Activated CD8-positive, alpha-beta T cell treated with anti-CD3 and anti-CD28 coated beads for 36 hours (primary cell): ENCODE results near the gene WIPF1. TPM values are rescaled to one million over a fixed set of nuclear protein-coding genes. Genes with fewer than 3 reads are reported as not detected.

Experiments used
- ATAC-seq: fragments of 200-7000 bp; cut with Tn5 transposase; one replicate; pipeline ENCODE4 v1.10.0; 2021; ENCODE audit warnings: mild to moderate bottlenecking, moderate library complexity
- CTCF ChIA-PET: fragments of 350-600 bp; sonication (Branson Sonifier 250); formaldehyde crosslinking; loops from one replicate; lab custom pipeline; 2021; ENCODE audit warnings: antibody characterized with exemption; lab: Charles Lee
- POLR2A ChIA-PET: fragments of 350-600 bp; sonication (Branson Sonifier 250); formaldehyde crosslinking; loops from one replicate; lab custom pipeline; 2021; ENCODE audit warnings: antibody characterized with exemption; lab: Charles Lee
- DNase-seq: peaks from one replicate; pipeline ENCODE4 v3.0.0-alpha.2; 2020
- H3K27ac Mint-ChIP-seq: one replicate; pipeline ENCODE4 v1.8.0; 2021; ENCODE audit warnings: mild to moderate bottlenecking, mixed read lengths
- H3K27me3 Mint-ChIP-seq: one replicate; pipeline ENCODE4 v1.8.0; 2021; ENCODE audit warnings: mixed read lengths
- H3K36me3 Mint-ChIP-seq: one replicate; pipeline ENCODE4 v1.8.0; 2021; ENCODE audit warnings: low read depth, mixed read lengths
- H3K4me1 Mint-ChIP-seq: one replicate; pipeline ENCODE4 v1.8.0; 2021; ENCODE audit warnings: low read depth, mixed read lengths
- H3K4me3 Mint-ChIP-seq: one replicate; pipeline ENCODE4 v1.8.0; 2021; ENCODE audit warnings: mild to moderate bottlenecking, moderate library complexity, mixed read lengths
- H3K9me3 Mint-ChIP-seq: one replicate; pipeline ENCODE4 v1.8.0; 2021; ENCODE audit warnings: mixed read lengths
- intact Hi-C: fragments of 100-400 bp; cut with micrococcal nuclease; formaldehyde crosslinking; loops from one replicate; pipeline ENCODE4 v1.10.0; 2022
- total RNA-seq, 2 experiments: library from RNA; stranded (reverse); gene quantifications; one replicate each; pipeline ENCODE4 v1.2.3, GENCODE V29; 2021
- TF ChIP-seq, protein P1 (sequence below): fragments of 200-600 bp; IDR thresholded peaks from one replicate; pipeline ENCODE4 v1.8.0; 2022; ENCODE audit warnings: antibody characterized with exemption, mild to moderate bottlenecking

WIPF1 gene
- total RNA-seq, 2 experiments from 2014 or later, result 361 to 365 TPM

DNA sequence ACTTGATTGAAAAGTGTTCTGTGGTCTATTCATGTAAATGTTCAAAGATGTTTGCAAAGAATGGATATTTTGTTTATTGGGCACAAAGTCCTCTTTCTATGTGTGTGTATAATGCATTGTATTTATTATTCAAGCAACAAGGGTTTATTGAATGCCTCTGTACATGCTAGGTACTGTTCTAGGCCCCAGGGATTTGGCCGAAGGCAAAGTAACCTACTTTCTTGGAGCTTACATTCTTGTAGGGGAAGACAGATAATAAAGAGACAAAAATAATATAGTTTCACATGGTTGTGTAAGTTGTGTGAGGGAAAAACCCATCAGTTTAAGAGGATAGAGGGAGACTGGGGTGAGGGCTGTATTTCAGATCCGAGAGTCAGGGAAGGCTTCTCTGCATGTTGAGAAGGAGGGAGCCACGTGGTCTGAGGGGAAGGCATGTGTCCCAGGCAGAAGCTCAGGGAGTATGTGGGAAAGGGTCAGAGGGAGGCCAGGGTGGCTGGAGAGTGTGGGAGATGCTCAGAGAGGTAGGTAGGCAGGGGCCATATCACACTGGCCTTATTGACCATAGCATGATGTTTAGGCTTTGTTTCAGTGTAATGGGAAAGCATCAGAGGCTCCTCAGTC lies 70.4 kb downstream of the WIPF1 start:
- DNase-seq (no peak), ATAC-seq (no peak)
- ChIA-PET POLR2A (interaction anchor here (0.7 to 1.0 kb wide), 2 partner anchors 10 to 12 kb away, joined by 3 read pairs; no protein-coding TSS in a partner anchor), CTCF (interaction anchor here (0.9 to 1.8 kb wide), 3 partner anchors 8 to 65 kb away, joined by 3 to 10 read pairs (median 3); no protein-coding TSS in a partner anchor)
- no peaks in the 10 kb centered on the region for H3K27me3 Mint-ChIP-seq
- no peaks in the 10 kb centered on the region for H3K9me3 Mint-ChIP-seq
- H3K27ac Mint-ChIP-seq, result no peak overlapping the region
- intact Hi-C loops, result no loop called here
- no peak overlapping the region for H3K4me3 Mint-ChIP-seq
- no peaks in the 10 kb centered on the region for H3K36me3 Mint-ChIP-seq
- TF ChIP-seq, protein P1, sequence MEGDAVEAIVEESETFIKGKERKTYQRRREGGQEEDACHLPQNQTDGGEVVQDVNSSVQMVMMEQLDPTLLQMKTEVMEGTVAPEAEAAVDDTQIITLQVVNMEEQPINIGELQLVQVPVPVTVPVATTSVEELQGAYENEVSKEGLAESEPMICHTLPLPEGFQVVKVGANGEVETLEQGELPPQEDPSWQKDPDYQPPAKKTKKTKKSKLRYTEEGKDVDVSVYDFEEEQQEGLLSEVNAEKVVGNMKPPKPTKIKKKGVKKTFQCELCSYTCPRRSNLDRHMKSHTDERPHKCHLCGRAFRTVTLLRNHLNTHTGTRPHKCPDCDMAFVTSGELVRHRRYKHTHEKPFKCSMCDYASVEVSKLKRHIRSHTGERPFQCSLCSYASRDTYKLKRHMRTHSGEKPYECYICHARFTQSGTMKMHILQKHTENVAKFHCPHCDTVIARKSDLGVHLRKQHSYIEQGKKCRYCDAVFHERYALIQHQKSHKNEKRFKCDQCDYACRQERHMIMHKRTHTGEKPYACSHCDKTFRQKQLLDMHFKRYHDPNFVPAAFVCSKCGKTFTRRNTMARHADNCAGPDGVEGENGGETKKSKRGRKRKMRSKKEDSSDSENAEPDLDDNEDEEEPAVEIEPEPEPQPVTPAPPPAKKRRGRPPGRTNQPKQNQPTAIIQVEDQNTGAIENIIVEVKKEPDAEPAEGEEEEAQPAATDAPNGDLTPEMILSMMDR, result no peak
- H3K4me1 Mint-ChIP-seq, result peaks cover 13% of the 10 kb centered on the region

DNA sequence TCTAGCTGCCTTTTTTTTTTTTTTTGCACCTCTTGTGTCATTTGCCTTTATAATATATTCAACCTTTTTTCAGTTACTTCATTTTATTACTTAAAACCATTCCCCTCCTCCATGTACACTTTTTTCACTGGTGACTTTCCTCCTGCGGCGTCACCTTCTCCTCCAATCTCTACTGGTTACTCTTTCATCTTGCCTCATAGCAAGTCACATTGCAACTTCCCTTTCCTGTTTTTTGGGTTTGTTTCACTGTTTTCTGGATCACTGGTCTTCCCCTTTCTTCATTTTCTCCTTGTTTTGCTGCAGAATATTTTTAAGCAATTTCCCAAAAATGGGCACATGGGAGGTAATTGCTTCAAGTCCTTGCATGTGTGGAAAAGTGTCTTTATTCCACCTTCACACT lies 73.1 kb downstream of the WIPF1 start:
- DNase-seq (no peak), ATAC-seq (no peak)
- H3K27ac Mint-ChIP-seq, result no peak overlapping the region
- ChIA-PET POLR2A (no interaction called here), CTCF (interaction anchor here (1.3 kb wide), 1 partner anchor 23 kb away, joined by 3 read pairs; no protein-coding TSS in a partner anchor)
- H3K36me3 Mint-ChIP-seq, result no peaks in the 10 kb centered on the region
- no peaks in the 10 kb centered on the region for H3K27me3 Mint-ChIP-seq
- intact Hi-C loops, result no loop called here
- H3K4me3 Mint-ChIP-seq, result no peak overlapping the region
- TF ChIP-seq, protein P1, result no peak
- peaks cover 13% of the 10 kb centered on the region for H3K4me1 Mint-ChIP-seq
- no peaks in the 10 kb centered on the region for H3K9me3 Mint-ChIP-seq

DNA sequence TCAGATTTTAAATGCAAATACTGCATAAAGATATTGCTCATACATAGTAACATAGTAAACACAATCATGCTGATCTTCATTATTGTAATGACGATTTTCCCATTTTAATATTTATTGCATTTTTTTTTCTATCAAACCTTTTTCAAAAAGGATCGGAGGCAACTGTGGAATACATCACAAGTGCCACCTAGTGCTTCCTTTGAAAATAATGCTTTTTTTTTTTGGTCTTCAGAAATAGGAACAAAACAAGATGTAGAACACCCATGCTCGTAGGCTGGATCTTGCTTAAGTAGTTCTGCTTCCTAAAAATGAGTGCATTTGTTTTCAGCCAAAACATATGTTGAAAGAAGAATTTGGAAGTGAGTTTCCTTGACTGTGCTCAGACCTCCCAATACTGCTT lies 75.1 kb downstream of the WIPF1 start:
- ChIA-PET CTCF (interaction anchor here (0.6 to 3.3 kb wide), 7 partner anchors 22 to 127 kb away, joined by 3 to 33 read pairs (median 3); partner anchors contain the start of gene SCRN3), POLR2A (interaction anchor here (0.7 kb wide), 2 partner anchors 57 to 66 kb away, joined by 3 to 4 read pairs; no protein-coding TSS in a partner anchor)
- Mint-ChIP-seq H3K27me3 (no peaks in the 10 kb centered on the region), H3K4me3 (no peak overlapping the region), H3K27ac (no peak overlapping the region), H3K36me3 (no peaks in the 10 kb centered on the region), H3K4me1 (peaks cover 13% of the 10 kb centered on the region), H3K9me3 (no peaks in the 10 kb centered on the region)
- TF ChIP-seq, protein P1, result peak; percentile 46
- intact Hi-C loops, result loop anchor here (1.0 kb wide), 1 partner anchor 60 kb away; no protein-coding TSS in a partner anchor
- ATAC-seq, result no peak
- no peak for DNase-seq

DNA sequence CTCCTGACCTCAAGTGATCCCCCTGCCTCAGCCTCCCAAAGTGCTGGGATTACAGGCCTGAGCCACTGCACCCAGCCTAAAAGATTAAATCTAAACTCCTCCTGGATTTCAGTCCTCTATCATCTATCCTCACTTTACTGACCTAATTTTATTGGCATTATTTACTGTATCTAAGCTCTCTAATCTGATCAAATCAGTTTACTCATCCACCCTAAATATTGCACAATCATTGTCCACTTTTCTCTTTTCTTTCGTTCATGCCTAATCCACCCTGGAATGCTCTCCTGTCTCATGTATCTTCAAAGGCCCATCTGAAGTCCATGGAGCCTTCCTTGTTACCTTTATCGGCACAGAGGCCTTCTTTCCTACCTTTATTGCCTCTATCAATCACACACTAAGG lies 79.2 kb downstream of the WIPF1 start:
- H3K36me3 Mint-ChIP-seq, result no peaks in the 10 kb centered on the region
- DNase-seq, result no peak
- TF ChIP-seq, protein P1, result no peak
- H3K9me3 Mint-ChIP-seq, result no peaks in the 10 kb centered on the region
- intact Hi-C loops, result no loop called here
- no peaks in the 10 kb centered on the region for H3K27me3 Mint-ChIP-seq
- CTCF ChIA-PET, result interaction anchor here (1.0 to 2.3 kb wide), 5 partner anchors 15 to 55 kb away, joined by 3 to 13 read pairs (median 4); no protein-coding TSS in a partner anchor
- POLR2A ChIA-PET, result interaction anchor here (1.2 kb wide), 1 partner anchor 8 kb away, joined by 3 read pairs; no protein-coding TSS in a partner anchor
- H3K4me3 Mint-ChIP-seq, result no peak overlapping the region
- H3K27ac Mint-ChIP-seq, result no peak overlapping the region
- peaks cover 14% of the 10 kb centered on the region for H3K4me1 Mint-ChIP-seq
- no peak for ATAC-seq
